Epidermal melanocyte (primary cell): Measurements from ENCODE around the gene GNG13.

Experiments used
- DNase-seq: peaks from one replicate; pipeline ENCODE4 v3.0.0; 2011; ENCODE audit warnings: low spot score; ENCODE audit not compliant: insufficient read length

Gene GNG13

DNA sequence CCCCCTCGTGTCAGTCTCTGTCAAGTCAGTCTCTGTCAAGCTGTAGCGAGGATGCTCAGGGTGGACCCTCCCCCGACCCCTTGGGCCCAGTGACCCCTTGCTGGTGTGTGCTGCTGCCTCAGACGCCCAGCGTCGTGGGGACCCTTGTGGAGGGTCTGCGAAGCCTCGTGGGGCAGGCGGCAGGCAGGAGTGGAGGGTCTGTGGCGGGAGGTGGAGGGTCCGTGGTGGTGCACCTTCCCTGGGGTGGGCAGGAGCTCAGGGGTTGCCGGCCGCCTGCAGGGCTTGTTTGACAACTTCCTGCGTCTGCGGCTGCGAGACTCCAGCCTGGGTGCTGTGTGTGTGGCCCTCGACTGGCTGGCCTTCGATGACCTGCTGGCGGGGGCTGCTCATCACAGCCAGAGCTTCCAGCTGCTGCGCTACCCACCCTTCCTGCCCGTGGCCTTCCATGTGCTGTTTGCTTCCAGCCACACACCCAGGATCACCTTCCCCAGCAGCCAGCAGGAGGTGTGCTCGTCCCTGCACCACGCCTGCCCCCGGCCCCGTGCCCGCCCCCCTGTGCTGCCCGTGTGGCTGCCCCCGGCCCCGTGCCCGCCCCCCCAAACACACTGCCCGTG is 5.6 kb downstream of the GNG13 start:
- no peak for DNase-seq

DNA sequence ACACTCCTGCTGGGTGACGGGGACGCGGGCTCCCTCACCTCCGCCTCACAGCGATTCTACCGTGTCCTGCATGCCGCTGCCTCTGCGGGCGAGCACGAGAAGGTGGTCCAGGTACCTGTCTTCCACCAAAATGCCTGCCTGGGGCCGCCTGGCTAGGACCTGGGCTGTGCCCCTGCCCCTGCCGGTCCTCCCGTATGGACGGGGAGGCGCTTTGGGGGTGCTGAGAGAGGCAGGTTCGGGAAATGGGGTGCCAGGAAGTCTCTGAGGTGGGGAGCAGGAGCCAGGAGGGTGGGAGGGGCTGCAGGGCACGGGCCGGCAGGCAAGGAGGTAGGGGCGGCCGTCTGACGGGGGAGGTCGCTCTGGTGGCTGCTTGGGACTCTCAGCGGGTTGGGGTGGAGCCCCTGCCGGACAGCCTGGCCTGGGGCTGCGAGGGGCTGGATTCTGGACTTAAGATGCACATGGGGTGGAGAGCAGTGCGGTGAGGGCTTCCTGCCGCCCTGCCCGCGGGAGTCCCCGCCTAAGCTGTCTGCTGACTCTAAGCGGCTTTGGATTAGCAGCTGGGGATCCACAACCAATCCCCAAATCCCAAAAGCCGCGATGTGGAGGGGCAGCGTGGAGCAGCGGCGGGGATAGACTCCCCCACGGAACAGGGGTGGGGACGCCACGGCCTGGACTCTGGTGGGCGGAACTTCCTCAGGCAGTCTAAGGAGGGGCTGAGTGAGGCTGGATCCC is 6.3 kb downstream of the GNG13 start:
- no peak for DNase-seq

DNA sequence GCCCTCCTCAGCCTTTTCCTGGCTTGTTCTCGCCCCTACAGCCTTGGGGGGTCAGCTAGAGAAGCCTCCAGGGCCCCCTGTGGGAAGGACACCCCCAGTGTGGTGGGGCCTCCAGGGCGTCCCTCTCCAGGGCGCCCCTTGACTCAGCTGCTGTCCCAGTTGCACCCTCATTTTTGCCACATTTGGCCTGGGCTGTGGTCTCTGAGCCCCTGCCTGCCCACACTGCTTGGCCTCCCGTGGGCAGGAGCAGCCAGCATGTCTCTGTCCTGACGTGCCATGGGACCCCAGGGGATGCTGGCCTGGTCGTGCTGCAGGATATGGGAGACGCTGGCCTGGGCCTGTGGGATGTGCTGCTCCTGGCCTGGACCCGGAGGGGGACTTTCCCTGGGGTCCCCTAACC is 7.1 kb downstream of the GNG13 start:
- DNase-seq = no peak

DNA sequence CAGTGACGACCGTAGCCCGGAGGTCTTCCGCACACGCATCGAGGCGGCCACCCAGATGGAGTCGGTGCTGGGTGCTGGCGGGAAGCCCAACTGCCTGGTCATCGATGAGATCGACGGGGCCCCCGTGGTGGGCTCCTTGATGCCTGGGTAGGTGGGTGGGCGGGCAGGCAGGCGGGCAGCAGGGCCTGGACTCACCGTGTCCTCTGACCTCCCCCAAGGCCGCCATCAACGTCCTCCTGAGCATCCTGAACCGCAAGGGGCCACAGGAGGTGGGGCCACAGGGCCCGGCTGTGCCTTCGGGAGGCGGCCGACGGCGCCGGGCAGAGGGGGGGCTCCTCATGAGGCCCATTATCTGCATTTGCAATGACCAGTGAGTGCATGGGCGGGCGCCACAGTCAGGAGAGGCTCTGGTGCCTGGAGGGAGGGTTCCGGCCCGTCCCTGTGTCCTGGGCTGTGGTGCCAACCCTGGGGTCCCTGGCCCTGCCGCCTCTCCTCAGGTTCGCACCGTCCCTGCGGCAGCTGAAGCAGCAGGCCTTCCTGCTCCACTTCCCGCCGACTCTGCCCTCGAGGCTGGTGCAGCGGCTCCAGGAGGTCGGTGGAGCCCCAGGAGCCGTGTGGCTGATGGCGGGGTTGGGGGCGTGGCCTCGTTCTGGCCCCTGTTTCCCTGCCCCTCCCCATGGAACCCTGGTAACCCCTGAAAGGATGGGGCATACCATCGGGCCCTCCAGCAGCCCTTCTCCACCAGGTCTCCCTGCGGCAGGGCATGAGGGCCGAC is 8.1 kb downstream of the GNG13 start:
- DNase-seq = no peak

DNA sequence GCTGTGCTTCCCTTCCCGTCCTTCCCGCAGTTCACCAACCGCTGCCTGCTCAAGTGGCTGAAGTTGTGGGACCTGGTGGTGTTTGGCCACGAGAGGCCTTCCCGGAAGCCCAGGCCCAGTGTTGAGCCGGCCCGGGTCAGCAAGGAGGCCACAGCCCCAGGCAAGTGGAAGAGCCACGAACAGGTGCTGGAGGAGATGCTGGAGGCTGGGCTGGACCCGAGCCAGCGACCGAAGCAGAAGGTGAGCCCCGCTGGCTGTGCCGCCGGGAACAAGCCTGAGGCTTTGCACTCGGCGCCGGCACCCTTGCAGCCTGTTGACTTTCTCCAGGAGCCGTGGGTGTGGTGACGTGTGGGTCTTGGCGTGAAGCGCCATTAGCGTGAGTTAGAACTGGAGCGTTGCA is 9.4 kb downstream of the GNG13 start:
- no peak for DNase-seq

DNA sequence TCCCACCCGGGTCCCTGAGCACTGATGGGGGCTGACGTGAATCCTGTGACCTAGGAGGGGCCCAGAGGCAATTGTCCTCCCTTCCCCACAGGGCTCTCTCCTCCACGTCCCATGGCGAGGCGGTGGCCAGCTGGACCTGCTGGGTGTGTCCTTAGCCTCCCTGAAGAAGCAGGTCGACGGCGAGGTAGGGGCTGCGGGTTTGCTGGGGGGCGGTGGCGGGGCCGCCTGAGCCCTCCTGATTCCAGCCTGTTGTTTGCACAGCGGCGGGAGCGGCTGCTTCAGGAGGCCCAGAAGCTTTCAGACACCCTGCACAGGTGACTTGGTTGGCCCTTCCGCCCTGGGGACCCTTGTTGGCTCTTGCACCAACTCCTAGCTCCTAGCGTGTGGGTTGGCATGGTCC is 10.4 kb downstream of the GNG13 start:
- no peak for DNase-seq

DNA sequence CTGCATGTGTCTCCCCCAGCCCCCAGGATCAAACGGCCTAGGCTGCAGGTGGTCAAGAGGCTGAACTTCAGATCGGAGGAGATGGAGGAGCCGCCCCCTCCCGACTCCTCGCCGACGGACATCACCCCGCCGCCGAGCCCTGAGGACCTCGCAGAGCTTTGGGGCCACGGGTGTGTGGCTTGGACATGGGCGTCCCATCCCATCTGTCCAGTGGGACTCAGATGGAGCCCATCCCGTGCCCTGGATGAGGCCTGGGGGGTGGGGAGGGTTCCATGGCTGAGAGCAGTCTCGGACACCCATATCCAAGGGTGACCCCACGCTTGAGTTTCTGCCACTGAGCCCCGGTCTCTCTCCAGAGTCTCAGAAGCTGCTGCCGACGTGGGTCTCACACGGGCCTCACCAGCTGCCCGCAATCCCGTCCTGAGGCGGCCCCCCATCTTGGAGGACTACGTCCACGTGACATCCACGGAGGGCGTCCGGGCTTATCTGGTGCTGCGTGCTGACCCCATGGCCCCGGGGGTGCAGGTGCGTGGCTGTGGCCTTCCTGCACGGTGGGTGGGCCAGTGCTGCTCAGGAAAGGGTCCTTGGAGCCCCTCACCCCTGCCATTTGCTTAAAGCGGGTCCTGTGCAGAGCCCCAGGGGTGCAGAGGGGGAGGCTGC is 11.2 kb downstream of the GNG13 start:
- no peak for DNase-seq

DNA sequence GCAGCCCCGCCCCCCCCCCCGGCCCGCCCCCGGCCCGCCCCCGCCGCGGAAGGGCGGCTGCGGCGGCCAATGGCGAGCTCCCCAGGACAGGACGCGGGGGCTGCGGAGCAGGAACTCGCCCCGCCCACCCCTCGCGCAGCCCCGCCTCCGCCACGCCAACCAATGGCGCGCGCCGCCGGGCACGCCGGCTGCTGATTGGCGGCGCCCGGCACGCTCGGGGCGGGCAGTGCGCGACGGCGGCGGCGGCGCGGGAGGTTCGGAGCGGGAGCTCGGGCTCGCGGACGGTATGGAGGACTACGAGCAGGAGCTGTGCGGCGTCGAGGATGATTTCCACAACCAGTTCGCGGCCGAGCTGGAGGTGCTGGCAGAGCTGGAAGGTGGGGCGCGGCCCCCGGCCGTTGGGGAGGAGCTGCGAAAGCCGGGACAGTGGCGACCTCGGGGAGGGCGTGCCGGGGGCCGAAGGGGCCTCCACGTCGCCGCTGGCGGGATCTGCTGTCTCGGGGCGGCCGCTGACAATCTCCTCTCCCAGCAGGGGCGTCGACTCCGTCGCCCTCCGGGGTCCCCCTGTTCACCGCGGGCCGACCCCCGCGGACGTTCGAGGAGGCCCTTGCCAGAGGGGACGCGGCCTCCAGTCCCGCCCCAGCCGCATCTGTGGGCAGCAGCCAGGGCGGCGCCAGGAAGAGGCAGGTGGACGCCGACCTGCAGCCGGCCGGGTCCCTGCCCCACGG is 12.0 kb downstream of the GNG13 start, which contains the start of gene CHTF18:
TSS of gene CHTF18 (plus strand) at position 222 of the 728 bp plus-strand sequence. CDS start at position 287, 65 bp downstream.
- DNase-seq = peak; percentile 100

DNA sequence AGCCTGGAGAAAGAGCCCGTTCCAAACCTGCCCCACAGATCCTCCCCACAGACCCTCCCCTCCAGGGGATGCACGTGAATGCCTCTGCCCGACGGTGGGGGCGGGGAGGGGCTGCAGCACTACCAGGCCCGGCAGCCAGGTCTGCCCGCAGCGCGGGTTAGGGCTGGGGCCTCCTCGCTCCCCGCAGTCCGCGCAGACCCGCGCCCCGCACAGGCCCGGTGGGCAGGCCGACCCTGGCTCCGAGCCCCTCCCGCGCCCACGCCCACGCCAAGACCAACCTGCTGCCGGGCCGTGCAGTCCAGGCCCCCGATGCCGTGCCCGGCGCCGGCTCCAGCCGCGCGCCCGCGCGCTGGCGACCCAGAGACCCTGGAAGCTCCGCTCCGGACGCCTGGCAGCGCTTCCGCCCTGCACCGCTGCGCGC is 12.5 kb downstream of the GNG13 start, which contains the start of gene RPUSD1:
TSS of gene RPUSD1 (minus strand) at position 404 of the 421 bp plus-strand sequence. CDS start 644 bp downstream, outside the sequence.
- DNase-seq = no peak

DNA sequence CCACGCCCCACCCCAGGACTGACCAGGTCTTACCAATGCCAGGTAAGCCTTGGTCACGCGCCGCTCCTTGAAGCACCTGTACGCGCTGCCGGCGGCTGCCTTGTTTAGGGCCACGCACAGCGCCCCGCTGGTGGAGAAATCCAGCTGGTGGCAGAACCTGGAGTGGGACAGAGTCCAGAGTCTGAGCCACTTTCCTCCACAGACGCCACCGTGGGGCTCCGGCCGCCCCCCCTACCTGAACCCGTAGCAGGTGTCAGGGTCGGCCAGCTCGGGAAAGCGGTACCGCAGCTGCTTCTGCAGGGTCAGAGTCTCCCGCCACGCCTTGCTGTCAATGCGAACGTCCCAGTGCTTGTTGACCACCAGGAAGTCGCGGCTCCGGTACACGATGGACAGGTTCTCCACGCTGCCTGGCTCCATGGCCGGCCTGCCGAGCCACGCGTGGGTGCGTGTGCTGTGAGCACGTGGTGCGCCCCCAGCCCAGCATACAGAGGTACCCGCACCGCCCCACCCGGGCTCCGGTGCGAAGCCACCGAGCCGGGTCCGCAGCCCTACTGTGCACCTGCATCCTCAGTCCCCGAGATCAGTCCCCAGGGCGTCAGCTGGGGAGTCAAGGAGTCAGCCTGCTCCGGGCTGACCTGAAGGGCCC is 13.1 kb downstream of the GNG13 start:
- no peak for DNase-seq

DNA sequence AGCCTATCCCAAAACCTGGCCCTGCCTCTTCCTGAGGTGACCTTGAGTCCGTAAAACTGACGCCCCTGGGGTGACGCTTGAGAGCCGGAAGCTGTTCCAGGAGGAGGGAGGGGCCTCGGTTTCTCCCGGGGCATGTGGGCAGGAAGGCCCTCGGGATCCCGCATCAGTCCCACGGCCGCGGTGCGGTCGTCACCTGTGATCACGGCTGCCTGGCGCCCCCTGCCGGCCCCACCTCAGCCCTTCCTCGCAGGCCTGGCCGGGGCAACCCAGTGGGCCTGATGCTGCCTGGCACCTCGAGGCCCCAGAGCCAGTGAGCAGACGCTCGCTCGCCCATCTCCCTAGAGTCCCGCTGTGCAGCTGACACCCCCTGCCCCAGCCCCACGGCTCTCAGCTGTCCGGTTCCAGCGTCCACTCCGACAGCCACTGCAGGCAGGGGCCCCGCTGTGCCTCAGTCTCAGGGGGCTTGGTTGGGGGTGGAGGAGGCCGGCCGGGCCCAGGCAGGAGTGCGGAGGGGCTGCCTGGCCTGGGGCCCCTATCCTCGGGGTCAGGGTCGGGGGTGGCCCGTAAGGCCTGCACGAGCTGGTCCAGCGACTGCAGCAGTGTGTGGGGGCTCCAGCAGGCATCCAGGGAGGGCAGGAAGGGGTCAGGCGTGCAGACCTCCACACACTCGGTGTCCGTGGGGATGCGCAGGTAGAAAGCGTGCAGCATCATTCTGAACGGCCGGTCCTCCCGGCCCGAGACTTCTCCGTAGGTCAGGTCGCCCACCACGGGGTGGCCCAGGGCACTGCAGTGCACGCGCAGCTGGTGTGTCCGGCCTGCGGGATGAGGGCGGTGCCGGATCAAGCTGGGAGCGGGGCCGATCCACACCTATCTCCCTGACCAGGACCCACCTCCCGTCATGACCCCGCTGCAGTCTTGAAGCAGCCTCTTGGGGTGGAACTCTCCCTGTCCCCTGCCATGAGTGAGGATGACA is 14.7 kb downstream of the GNG13 start:
- no peak for DNase-seq

DNA sequence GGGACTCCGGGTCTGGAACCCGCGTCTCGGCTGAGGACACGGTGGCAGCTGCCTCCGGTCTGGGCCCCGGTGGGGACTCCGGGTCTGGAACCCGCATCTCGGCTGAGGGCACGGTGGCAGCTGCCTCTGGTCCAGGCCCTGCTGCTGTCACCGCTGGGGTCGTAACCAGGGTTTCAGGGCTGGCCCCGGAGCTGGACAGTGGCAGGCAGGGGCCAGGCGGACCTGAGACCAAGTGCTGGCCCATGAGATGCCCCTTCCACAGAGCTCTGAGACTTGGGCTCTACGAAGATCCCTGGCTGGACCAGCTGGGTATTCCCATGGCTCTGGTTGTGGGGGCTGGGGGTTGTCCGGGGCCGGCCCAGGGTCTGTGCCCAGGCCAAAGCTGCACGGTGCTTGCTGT is 16.1 kb downstream of the GNG13 start:
- DNase-seq = no peak

DNA sequence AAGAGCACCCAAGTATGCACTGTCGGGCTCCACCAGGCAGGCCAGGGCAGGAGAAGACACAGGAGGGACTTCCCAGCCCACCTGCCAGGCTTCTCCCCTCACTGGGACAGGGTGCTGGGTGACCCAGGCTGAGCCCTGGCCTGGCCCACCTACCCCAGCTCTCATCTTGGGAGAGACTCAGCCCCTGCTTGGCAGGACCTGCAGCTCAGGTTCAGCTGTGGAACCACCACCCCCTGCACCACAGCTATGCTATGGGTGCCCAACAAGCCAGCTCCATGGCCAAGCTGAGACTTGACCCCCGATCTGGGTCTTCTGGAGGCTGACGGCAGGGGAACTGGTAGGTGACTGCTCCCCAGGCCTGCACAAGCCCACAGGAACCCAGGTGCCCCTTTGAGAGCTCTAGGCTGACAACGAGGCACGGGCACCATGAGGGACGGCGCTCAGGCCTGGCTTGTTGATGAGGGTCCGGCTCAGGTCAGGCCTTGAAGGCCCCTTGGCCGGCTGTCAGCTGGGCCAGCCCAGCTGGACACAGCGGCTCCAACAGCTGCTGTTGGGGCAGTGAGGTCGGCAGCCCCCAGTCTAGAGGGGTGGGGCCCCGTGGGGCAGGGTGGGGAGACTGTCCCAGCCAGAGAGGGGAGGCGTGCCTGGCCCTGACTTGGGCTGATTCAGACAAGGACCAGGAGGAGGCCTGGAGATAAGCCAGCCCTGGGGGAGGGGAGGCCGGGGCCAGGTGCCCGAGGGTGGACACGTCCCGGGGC is 17.0 kb downstream of the GNG13 start:
- DNase-seq = no peak

DNA sequence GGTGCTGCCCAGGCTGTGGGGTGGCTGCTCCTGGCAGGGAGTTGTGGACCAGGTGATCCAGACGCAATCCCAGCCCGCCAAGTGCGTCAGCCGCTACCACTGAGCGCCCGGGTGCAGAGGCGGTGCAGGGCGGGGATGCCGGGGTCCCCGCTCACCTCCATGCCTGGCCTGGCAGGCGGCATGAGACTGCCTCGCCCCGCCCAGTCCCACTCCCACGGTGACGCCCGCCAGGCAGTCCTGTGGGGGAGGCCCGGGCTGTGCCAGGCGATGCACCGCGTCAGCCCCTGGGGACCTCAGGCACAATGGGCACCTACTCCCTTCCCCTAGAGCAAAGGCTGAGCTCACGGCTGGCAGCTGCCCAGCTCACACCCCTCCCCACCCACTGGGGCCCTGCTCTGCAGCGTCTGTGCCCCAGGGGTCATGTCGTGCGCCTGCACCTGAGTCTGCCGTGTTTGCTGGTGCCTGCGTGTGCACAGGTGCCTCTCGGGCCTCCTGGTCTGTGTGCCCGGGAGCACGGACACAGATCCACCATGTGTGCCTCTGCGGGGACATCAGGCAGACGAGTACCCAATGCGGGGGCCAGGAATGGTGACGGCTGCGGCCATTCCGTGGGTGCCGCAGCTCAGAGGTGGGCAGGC is 17.6 kb downstream of the GNG13 start:
- DNase-seq = no peak

DNA sequence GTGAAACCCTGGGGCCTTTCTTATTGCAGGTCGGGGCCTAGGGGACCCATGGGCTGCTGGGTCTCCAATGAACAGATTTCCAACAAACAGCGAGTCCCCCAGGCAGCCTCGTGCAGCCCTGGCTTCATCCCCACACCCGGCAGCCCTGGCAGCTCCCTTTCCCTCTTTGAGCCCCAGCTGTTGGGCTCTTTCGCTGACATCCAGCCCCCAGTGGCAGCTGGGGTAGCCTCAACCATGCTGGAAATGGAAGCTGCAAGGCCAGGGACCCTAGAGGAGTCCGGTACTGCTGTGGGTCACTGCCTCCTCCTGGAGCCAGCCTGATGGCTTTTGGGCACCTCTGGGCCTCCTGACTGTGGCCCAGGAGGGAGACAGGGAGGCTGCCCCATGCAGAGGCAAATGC is 18.3 kb downstream of the GNG13 start:
- DNase-seq = no peak

DNA sequence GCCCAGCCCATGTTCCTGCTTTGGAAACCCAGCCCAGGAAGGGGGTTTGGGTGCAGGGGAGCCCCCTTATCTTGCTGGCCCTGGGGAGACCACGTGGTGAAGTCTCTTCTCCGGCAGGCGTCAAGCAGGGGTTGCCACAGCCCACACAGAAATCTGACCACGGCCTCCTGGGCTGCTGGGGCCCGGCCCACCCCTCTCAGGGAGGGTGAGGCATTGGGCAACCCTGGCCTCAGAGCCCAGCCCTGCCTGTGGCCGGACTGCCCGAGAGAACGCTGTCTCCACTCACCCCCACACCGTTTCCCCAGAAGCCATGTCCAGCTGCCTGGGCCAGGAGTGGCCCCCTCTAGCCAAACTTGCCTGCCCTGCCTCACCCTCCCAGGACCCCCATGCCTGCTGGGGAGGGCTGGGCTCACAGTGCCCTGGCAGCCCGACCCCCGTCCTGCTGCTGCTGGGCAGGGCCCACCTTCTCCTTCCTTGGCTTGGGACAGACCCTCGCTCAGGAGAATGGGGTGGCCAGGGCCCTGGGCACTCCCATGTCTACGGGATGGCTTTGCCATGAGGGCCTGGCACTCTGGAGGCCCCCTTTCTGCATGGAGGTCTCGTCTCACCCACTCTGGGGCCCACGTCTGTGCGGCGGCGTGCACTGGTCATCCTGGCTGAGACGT is 19.1 kb downstream of the GNG13 start:
- DNase-seq = no peak

DNA sequence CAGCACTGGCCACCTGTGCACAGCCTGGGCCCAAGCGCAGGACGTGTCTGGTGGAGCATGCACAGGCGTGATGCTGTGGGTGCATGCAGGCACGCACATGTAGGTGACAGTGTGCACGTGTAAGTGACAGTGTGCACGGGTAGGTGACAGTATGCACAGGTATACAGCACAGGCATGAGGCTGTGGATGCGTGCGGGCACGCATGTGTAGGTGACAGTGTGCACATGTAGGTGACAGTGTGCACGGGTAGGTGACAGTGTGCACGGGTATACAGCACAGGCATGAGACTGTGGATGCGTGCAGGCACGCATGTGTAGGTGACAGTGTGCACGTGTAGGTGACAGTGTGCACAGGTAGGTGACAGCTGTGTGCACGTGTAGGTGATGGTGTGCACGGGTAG is 20.2 kb downstream of the GNG13 start:
- no peak for DNase-seq

DNA sequence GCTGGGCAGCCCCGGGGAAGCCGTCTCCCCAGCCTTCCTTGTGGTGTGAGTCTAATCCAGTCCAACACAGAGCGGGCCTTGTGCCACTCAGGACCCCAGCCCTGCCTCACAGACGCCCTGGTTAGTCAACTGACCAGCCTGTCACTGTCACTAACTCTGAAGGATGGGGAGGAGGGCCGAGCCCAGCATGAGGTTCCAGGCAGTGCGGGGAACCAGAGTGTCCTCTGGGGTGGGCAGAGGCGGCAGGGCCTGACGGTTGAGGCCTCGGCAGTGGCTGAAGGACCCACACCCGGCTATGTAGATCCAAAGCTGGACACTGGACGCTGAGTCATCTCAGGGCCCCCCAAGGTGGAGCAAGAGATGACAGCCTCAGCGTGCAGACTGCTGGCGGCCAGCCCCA is 21.0 kb downstream of the GNG13 start:
- DNase-seq = no peak
